Measurements from ENCODE around the gene DYSF.

DNA sequence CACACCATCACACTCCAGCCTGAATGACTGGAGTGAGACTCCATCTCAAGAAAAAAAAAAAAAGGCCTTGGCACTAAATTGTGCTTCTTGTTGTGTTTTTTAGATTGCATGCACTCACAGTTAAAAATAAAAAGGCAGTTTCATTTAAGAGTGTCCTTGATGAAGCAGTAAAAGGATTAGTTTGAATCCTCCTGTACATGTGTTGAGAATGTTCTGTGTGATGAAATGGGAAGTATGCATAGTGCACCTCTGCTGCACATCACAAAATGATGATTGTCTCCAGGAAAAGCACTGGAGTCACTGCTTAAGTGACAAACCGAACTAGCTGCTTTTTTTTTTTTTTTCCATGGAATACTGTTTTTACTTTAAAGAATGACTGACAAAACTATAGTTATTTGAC, 23.1 kb downstream of the DYSF start:
- TF ChIP-seq, protein P1, sequence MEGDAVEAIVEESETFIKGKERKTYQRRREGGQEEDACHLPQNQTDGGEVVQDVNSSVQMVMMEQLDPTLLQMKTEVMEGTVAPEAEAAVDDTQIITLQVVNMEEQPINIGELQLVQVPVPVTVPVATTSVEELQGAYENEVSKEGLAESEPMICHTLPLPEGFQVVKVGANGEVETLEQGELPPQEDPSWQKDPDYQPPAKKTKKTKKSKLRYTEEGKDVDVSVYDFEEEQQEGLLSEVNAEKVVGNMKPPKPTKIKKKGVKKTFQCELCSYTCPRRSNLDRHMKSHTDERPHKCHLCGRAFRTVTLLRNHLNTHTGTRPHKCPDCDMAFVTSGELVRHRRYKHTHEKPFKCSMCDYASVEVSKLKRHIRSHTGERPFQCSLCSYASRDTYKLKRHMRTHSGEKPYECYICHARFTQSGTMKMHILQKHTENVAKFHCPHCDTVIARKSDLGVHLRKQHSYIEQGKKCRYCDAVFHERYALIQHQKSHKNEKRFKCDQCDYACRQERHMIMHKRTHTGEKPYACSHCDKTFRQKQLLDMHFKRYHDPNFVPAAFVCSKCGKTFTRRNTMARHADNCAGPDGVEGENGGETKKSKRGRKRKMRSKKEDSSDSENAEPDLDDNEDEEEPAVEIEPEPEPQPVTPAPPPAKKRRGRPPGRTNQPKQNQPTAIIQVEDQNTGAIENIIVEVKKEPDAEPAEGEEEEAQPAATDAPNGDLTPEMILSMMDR (IDR thresholded peaks at IDR 0.05): no peak
- TF ChIP-seq POLR2A (IDR thresholded peaks at IDR 0.05): no peak
